Keratinocyte (primary cell): ENCODE data around the gene TACC2. TPM values are rescaled to one million over a fixed set of nuclear protein-coding genes. Genes with fewer than 3 reads are reported as not detected.

ENCODE experiments used
- DNase-seq: peaks from one replicate; pipeline ENCODE4 v3.0.0-alpha.2; 2011; ENCODE audit warnings: low read depth, missing footprints, low spot score
- FAIRE-seq: peaks from 2 replicates; lab custom pipeline; 2011; peaks lifted over from hg19 to GRCh38; lab: Jason Lieb, UNC
- H2AFZ ChIP-seq: 2 replicates; pipeline ENCODE4 v1.6.0; 2012; ENCODE audit warnings: low read length, control low read depth, inconsistent platforms; ENCODE audit not compliant: control insufficient read depth
- H3K27ac ChIP-seq: 2 replicates; pipeline ENCODE4 v1.5.1; 2011; ENCODE audit warnings: low read length; ENCODE audit not compliant: control insufficient read depth, insufficient read depth
- H3K27me3 ChIP-seq: 3 replicates; pipeline ENCODE4 v1.6.0; 2011; ENCODE audit warnings: low read length; ENCODE audit not compliant: control insufficient read depth, insufficient read depth; ENCODE audit errors: extremely low read depth
- H3K36me3 ChIP-seq, 2 experiments: 2 replicates in 1 of 2; 3 replicates in 1 of 2; pipeline ENCODE4 v1.5.1; 2011; ENCODE audit warnings: low read length in 2 of 2, mild to moderate bottlenecking in 1 of 2; ENCODE audit not compliant: control insufficient read depth in 2 of 2, insufficient read depth in 2 of 2; ENCODE audit errors: extremely low read depth in 1 of 2
- H3K4me1 ChIP-seq: 3 replicates; pipeline ENCODE4 v1.5.1; 2011; ENCODE audit warnings: low read length; ENCODE audit not compliant: control insufficient read depth, insufficient read depth; ENCODE audit errors: extremely low read depth
- H3K4me2 ChIP-seq: 3 replicates; pipeline ENCODE4 v1.6.0; 2011; ENCODE audit warnings: low read depth, low read length; ENCODE audit not compliant: control insufficient read depth, insufficient read depth; ENCODE audit errors: extremely low read depth
- H3K4me3 ChIP-seq, 3 experiments: fragments of 200-600 bp in 1 of 3; sonication (generic) in 1 of 3; 2 replicates in 2 of 3; 3 replicates in 1 of 3; pipeline ENCODE4 v1.5.1; 2011 to 2016; ENCODE audit warnings: low read length in 3 of 3, mild to moderate bottlenecking in 3 of 3, control low read depth in 2 of 3, inconsistent platforms in 1 of 3, low read depth in 1 of 3, mixed read lengths in 1 of 3, mixed run types in 1 of 3, moderate library complexity in 1 of 3; ENCODE audit not compliant: control insufficient read depth in 2 of 3, insufficient read depth in 2 of 3; ENCODE audit errors: extremely low read depth in 1 of 3
- H3K79me2 ChIP-seq: 2 replicates; pipeline ENCODE4 v1.6.0; 2012; ENCODE audit warnings: low read length; ENCODE audit not compliant: control insufficient read depth, insufficient read depth
- H3K9ac ChIP-seq: 3 replicates; pipeline ENCODE4 v1.6.0; 2011; ENCODE audit warnings: low read length; ENCODE audit not compliant: control insufficient read depth, insufficient read depth; ENCODE audit errors: extremely low read depth
- H3K9me1 ChIP-seq: 3 replicates; pipeline ENCODE4 v1.6.0; 2011; ENCODE audit warnings: low read length; ENCODE audit not compliant: control insufficient read depth, insufficient read depth; ENCODE audit errors: extremely low read depth
- H3K9me3 ChIP-seq: 2 replicates; pipeline ENCODE4 v1.5.1; 2012; ENCODE audit warnings: low read depth, low read length; ENCODE audit not compliant: control insufficient read depth
- H4K20me1 ChIP-seq: 3 replicates; pipeline ENCODE4 v1.6.0; 2011; ENCODE audit warnings: low read length; ENCODE audit not compliant: control insufficient read depth, insufficient read depth; ENCODE audit errors: extremely low read depth
- EZH2 ChIP-seq: IDR thresholded peaks from one replicate; pipeline ENCODE4 v1.6.1; 2012; ENCODE audit warnings: inconsistent platforms, mild to moderate bottlenecking, low read length, moderate library complexity
- dilution Hi-C: fragments of 300-500 bp; cut with MboI; formaldehyde crosslinking; loops from one replicate; pipeline ENCODE4 v1.7.0; 2020; ENCODE audit warnings: low sequenced_read_pairs; ENCODE audit not compliant: extremely low pct_ligation_motif_present
- polyA plus RNA-seq, 5 experiments: library from polyadenylated mRNA; depleted of rRNA in 3 of 5; stranded (reverse) in 3 of 5; stranded (forward) in 1 of 5; unstranded in 1 of 5; fragments of >200 nt; gene quantifications; 1 replicate in 1 of 5; 2 replicates in 3 of 5; 3 replicates in 1 of 5; pipeline versions ENCODE4 v1.2.1 to v1.2.3, GENCODE V29; 2011 to 2012; ENCODE audit warnings: missing spikeins in 2 of 5, low read depth in 1 of 5, low replicate concordance in 1 of 5
- TF ChIP-seq, protein P1 (sequence below), 3 experiments: IDR thresholded peaks in 1 of 3; conservative IDR thresholded peaks in 1 of 3; optimal IDR thresholded peaks in 1 of 3; 2 replicates in 2 of 3; 3 replicates in 1 of 3; pipeline versions ENCODE3 to v1.5.1; 2011; ENCODE audit warnings: low read length in 3 of 3, mild to moderate bottlenecking in 3 of 3, moderate library complexity in 2 of 3, control low read depth in 1 of 3, inconsistent platforms in 1 of 3; ENCODE audit not compliant: insufficient read depth in 2 of 3; ENCODE audit errors: extremely low read depth in 1 of 3

TACC2 gene
- polyA plus RNA-seq, 1 donor (not counting 4 experiments of a cell fraction or from before 2014, with no cell fraction given): 12.8 TPM

- dilution Hi-C loops: no loop called here
- Histone ChIP-seq H3K4me2 (no peak overlapping the region), H3K27ac (no peak overlapping the region), H3K4me1 (no peaks in the 10 kb centered on the region), H3K9me1 (no peaks in the 10 kb centered on the region), H3K9ac (no peak overlapping the region), H3K79me2 (no peaks in the 10 kb centered on the region), H3K36me3 (peaks cover 0 to 21% of the 10 kb centered on the region in 2 experiments), H3K4me3 (no peak overlapping the region), H3K27me3 (no peaks in the 10 kb centered on the region), H3K9me3 (no peaks in the 10 kb centered on the region), H2AFZ (no peak overlapping the region), H4K20me1 (no peaks in the 10 kb centered on the region)
- DNase-seq (no peak), FAIRE-seq (no peak)
- TF ChIP-seq, protein P1, sequence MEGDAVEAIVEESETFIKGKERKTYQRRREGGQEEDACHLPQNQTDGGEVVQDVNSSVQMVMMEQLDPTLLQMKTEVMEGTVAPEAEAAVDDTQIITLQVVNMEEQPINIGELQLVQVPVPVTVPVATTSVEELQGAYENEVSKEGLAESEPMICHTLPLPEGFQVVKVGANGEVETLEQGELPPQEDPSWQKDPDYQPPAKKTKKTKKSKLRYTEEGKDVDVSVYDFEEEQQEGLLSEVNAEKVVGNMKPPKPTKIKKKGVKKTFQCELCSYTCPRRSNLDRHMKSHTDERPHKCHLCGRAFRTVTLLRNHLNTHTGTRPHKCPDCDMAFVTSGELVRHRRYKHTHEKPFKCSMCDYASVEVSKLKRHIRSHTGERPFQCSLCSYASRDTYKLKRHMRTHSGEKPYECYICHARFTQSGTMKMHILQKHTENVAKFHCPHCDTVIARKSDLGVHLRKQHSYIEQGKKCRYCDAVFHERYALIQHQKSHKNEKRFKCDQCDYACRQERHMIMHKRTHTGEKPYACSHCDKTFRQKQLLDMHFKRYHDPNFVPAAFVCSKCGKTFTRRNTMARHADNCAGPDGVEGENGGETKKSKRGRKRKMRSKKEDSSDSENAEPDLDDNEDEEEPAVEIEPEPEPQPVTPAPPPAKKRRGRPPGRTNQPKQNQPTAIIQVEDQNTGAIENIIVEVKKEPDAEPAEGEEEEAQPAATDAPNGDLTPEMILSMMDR (optimal IDR thresholded peaks at IDR 0.05 in 1 of 3, IDR thresholded peaks at IDR 0.05 in 1 of 3, conservative IDR thresholded peaks at IDR 0.05 in 1 of 3; ENCODE audit: extremely low read depth in 1 of 3, insufficient read depth in 2 of 3, low read length in 3 of 3): no peak
- TF ChIP-seq EZH2: no peak
These were observed 262.7 kb downstream of the TACC2 start for GRCh38 chr10:122251459-122252255.

DNA sequence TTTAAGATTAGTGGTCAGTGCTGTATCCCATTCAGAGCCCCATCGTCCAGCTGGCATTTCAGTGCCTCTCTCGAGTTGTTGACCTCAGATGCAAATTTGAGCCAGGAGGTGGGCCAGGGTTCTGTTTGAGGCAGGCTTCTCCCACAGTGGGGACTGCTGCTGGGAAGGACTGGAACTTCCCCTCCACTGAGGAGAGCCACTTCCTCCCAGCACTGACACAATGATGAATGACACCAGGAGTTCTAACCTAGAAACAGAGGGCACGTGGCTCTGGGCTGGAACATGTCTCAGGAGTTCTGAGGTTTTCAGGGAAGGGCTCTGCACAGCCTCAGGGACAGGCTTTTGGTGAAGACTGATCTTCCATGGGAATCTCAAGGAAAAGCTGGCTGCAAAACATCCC lies 263.8 kb downstream of the TACC2 start:
- TF ChIP-seq EZH2: no peak
- TF ChIP-seq, protein P1 (optimal IDR thresholded peaks at IDR 0.05 in 1 of 3, IDR thresholded peaks at IDR 0.05 in 1 of 3, conservative IDR thresholded peaks at IDR 0.05 in 1 of 3; ENCODE audit: extremely low read depth in 1 of 3, insufficient read depth in 2 of 3, low read length in 3 of 3): no peak
- no peaks in the 10 kb centered on the region for H3K9me3 ChIP-seq
- H3K9me1 ChIP-seq: no peaks in the 10 kb centered on the region
- no peak for DNase-seq
- H2AFZ ChIP-seq: no peak overlapping the region
- H3K27ac ChIP-seq: no peak overlapping the region
- H3K4me2 ChIP-seq: no peak overlapping the region
- dilution Hi-C loops: no loop called here
- H3K79me2 ChIP-seq: no peaks in the 10 kb centered on the region
- no peaks in the 10 kb centered on the region for H4K20me1 ChIP-seq
- peaks cover 0 to 19% of the 10 kb centered on the region in 2 experiments for H3K36me3 ChIP-seq
- no peak overlapping the region for H3K4me3 ChIP-seq
- no peak for FAIRE-seq
- H3K4me1 ChIP-seq: no peaks in the 10 kb centered on the region
- no peak overlapping the region for H3K9ac ChIP-seq
- no peaks in the 10 kb centered on the region for H3K27me3 ChIP-seq
